HCT116 (cell line): ENCODE results near the gene DCAF4. TPM values are rescaled to one million over a fixed set of nuclear protein-coding genes. Genes with fewer than 3 reads are reported as not detected.

Experiments used
- ATAC-seq: fragments of 200-7000 bp; cut with Tn5 transposase; 2 replicates; pipeline ENCODE4 v1.9.1; 2020; ENCODE audit warnings: mild to moderate bottlenecking, moderate library complexity
- BruUV-seq: library from RNA; stranded (reverse); fragments of 400-500 nt; replicated peaks from 2 replicates; lab custom pipeline; 2021; lab: Mats Ljungman, UMichigan
- CTCF ChIA-PET: fragments of 300-600 bp; sonication (Branson Sonifier 250); formaldehyde crosslinking; loops from one replicate; lab custom pipeline; 2021; ENCODE audit warnings: antibody characterized with exemption; lab: Charles Lee
- POLR2A ChIA-PET: fragments of 300-600, 350-600 bp; sonication (Branson Sonifier 250); formaldehyde crosslinking; loops from one replicate; lab custom pipeline; 2021; ENCODE audit warnings: antibody characterized with exemption; lab: Charles Lee
- RAD21 ChIA-PET, 2 experiments: fragments of 300-600 bp; sonication (Branson Sonifier 250); formaldehyde crosslinking; loops; one replicate each; lab custom pipeline; 2023; ENCODE audit warnings: low total read pairs in 2 of 2; ENCODE audit not compliant: uncharacterized antibody in 2 of 2, unreplicated experiment in 2 of 2, low non-redundant PET in 1 of 2; lab: Charles Lee
- DNase-seq: peaks from one replicate; pipeline ENCODE4 v3.0.0-alpha.2; 2010; ENCODE audit warnings: low read depth, low spot score
- H2AFZ ChIP-seq: fragments of 200-600 bp; shearing (Covaris generic), sonication (generic); 2 replicates; pipeline ENCODE4 v1.6.1; 2017; ENCODE audit warnings: low read depth, mixed run types, mixed read lengths, antibody characterized with exemption, low read length; ENCODE audit not compliant: poor library complexity, severe bottlenecking
- H3K27ac ChIP-seq: 2 replicates; pipeline ENCODE4 v1.5.1; 2012; ENCODE audit warnings: low read depth, low read length
- H3K27me3 ChIP-seq: fragments of 200-600 bp; sonication (generic); 2 replicates; pipeline ENCODE4 v1.6.1; 2016; ENCODE audit warnings: mixed run types, low read length, mixed read lengths; ENCODE audit not compliant: insufficient read depth
- H3K36me3 ChIP-seq, 2 experiments: fragments of 200-500 bp in 1 of 2; fragments of 200-600 bp in 1 of 2; sonication (Bioruptor generic) in 1 of 2; sonication (generic) in 1 of 2; 2 replicates each; pipeline versions ENCODE4 v1.5.1 to v1.6.1; 2014 to 2016; ENCODE audit warnings: low read length in 2 of 2, inconsistent platforms in 1 of 2, mixed read lengths in 1 of 2, mixed run types in 1 of 2; ENCODE audit not compliant: insufficient read depth in 2 of 2, control insufficient read depth in 1 of 2
- H3K4me1 ChIP-seq, 2 experiments: fragments of 200-600 bp in 1 of 2; sonication (generic) in 1 of 2; 2 replicates each; pipeline versions ENCODE4 v1.5.1 to v1.6.1; 2012 to 2017; ENCODE audit warnings: low read length in 2 of 2, inconsistent platforms in 1 of 2, mild to moderate bottlenecking in 1 of 2, mixed read lengths in 1 of 2, mixed run types in 1 of 2, moderate library complexity in 1 of 2; ENCODE audit not compliant: insufficient read depth in 2 of 2, control insufficient read depth in 1 of 2
- H3K4me2 ChIP-seq: fragments of 200-600 bp; sonication (generic); 2 replicates; pipeline ENCODE4 v1.6.1; 2017; ENCODE audit warnings: mixed run types, low read length, mixed read lengths
- H3K4me3 ChIP-seq, 2 experiments: fragments of 200-600 bp in 1 of 2; sonication (generic) in 1 of 2; replicated peaks in 1 of 2; 2 replicates each; pipeline ENCODE4 v1.5.1; 2011 to 2016; ENCODE audit warnings: low read length in 2 of 2, control low read depth in 1 of 2, low read depth in 1 of 2, mild to moderate bottlenecking in 1 of 2, mixed read lengths in 1 of 2, mixed run types in 1 of 2
- H3K79me2 ChIP-seq: fragments of 200-600 bp; sonication (generic); 2 replicates; pipeline ENCODE4 v1.6.1; 2017; ENCODE audit warnings: mild to moderate bottlenecking, mixed run types, low read length, moderate library complexity, mixed read lengths; ENCODE audit not compliant: insufficient read depth
- H3K9ac ChIP-seq: fragments of 200-600 bp; sonication (generic); 2 replicates; pipeline ENCODE4 v1.6.1; 2016; ENCODE audit warnings: low read length, mixed read lengths
- H3K9me2 ChIP-seq: fragments of 200-600 bp; sonication (generic), shearing (Covaris generic); 2 replicates; pipeline ENCODE4 v1.6.1; 2017; ENCODE audit warnings: mixed run types, mild to moderate bottlenecking, moderate library complexity; ENCODE audit not compliant: insufficient read depth
- H3K9me3 ChIP-seq, 2 experiments: fragments of 200-500 bp in 1 of 2; fragments of 200-600 bp in 1 of 2; sonication (Bioruptor generic) in 1 of 2; sonication (generic) in 1 of 2; 2 replicates each; pipeline ENCODE4 v1.6.1; 2014 to 2017; ENCODE audit warnings: low read length in 2 of 2, mixed read lengths in 2 of 2, inconsistent platforms in 1 of 2, low read depth in 1 of 2, mild to moderate bottlenecking in 1 of 2, mixed run types in 1 of 2, moderate library complexity in 1 of 2; ENCODE audit not compliant: control insufficient read depth in 1 of 2, insufficient read depth in 1 of 2
- H4K20me1 ChIP-seq: fragments of 200-600 bp; sonication (generic), shearing (Covaris generic); 2 replicates; pipeline ENCODE4 v1.6.1; 2017; ENCODE audit warnings: mixed run types, mild to moderate bottlenecking, moderate library complexity; ENCODE audit not compliant: insufficient read depth
- ATF3 ChIP-seq: IDR thresholded peaks from 2 replicates; pipeline ENCODE4 v1.6.1; 2012
- CBX3 ChIP-seq: IDR thresholded peaks from 2 replicates; pipeline ENCODE4 v1.6.1; 2012; ENCODE audit warnings: low read depth
- CTCF ChIP-seq, 3 experiments: fragments of 200-600 bp in 1 of 3; sonication (generic) in 1 of 3; IDR thresholded peaks in 2 of 3; conservative IDR thresholded peaks in 1 of 3; 2 replicates each; pipeline ENCODE4 v1.5.1; 2012 to 2017; ENCODE audit warnings: low read depth in 2 of 3, low read length in 2 of 3, antibody characterized with exemption in 1 of 3, borderline replicate concordance in 1 of 3, control low read depth in 1 of 3, mild to moderate bottlenecking in 1 of 3, mixed read lengths in 1 of 3, mixed run types in 1 of 3, moderate library complexity in 1 of 3; ENCODE audit not compliant: insufficient read depth in 1 of 3
- ELF1 ChIP-seq: IDR thresholded peaks from 2 replicates; pipeline ENCODE4 v1.6.1; 2012; ENCODE audit warnings: low read depth, borderline replicate concordance
- FOSL1 ChIP-seq: IDR thresholded peaks from 2 replicates; pipeline ENCODE4 v1.6.1; 2012; ENCODE audit warnings: low read depth
- POLR2A ChIP-seq: IDR thresholded peaks from 2 replicates; pipeline ENCODE4 v1.7.0; 2011; ENCODE audit warnings: borderline replicate concordance; ENCODE audit not compliant: insufficient read depth, insufficient read length; ENCODE audit errors: extremely low read depth
- SP1 ChIP-seq: IDR thresholded peaks from 2 replicates; pipeline ENCODE4 v1.6.1; 2012; ENCODE audit warnings: low read depth
- ZNF274 ChIP-seq: fragments of 200-500 bp; sonication (Bioruptor generic); IDR thresholded peaks from 2 replicates; pipeline ENCODE4 v1.6.1; 2014; ENCODE audit warnings: mild to moderate bottlenecking, low read depth, low read length, inconsistent platforms
- intact Hi-C: fragments of 100-400 bp; cut with micrococcal nuclease; formaldehyde crosslinking; loops from 2 replicates; pipeline ENCODE4 v1.10.0; 2022
- total RNA-seq: library from RNA; stranded (reverse); gene quantifications from one replicate; pipeline ENCODE4 v1.2.1, GENCODE V29; 2021; ENCODE audit not compliant: unreplicated experiment
- TF ChIP-seq, protein P1 (sequence below): IDR thresholded peaks from 2 replicates; pipeline ENCODE4 v1.6.1; 2011; ENCODE audit warnings: mild to moderate bottlenecking, low read length, moderate library complexity; ENCODE audit not compliant: insufficient replicate concordance; ENCODE audit errors: extremely low read depth

DCAF4 gene
- total RNA-seq, 1 experiment from 2014 or later = 19.3 TPM

DNA sequence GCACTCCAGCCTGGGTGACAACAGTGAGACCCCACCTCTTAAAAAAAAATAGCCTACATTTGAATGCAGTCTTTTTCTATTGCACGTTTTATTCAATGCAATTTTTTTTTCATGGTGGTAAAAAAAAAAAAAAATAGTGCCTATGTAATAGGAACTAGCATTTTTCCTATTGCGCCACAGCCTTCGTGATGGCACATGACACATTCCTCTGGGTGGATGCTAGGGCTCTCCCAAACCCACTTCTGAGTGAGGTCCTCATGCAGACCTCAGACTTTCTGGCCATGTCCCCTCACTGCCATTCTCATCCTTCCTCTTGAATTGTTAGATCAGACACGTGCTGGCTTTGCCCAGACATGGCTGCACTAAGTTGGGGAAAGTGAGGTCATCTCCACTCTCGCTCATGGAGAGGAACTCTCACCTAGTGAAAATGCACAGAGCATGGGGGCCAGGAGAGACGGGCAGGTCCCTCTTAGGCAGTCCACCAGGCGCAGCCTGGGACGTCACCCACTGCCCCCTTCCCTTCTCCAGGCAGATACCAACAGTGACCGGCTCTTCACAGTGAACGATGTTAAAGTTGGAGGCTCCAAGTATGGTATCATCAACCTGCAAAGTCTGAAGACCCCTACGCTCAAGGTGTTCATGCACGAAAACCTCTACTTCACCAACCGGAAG, 19.2 kb downstream of the DCAF4 start (continued):
- TF ChIP-seq, protein P1, sequence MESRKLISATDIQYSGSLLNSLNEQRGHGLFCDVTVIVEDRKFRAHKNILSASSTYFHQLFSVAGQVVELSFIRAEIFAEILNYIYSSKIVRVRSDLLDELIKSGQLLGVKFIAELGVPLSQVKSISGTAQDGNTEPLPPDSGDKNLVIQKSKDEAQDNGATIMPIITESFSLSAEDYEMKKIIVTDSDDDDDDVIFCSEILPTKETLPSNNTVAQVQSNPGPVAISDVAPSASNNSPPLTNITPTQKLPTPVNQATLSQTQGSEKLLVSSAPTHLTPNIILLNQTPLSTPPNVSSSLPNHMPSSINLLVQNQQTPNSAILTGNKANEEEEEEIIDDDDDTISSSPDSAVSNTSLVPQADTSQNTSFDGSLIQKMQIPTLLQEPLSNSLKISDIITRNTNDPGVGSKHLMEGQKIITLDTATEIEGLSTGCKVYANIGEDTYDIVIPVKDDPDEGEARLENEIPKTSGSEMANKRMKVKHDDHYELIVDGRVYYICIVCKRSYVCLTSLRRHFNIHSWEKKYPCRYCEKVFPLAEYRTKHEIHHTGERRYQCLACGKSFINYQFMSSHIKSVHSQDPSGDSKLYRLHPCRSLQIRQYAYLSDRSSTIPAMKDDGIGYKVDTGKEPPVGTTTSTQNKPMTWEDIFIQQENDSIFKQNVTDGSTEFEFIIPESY = no peak

DNA sequence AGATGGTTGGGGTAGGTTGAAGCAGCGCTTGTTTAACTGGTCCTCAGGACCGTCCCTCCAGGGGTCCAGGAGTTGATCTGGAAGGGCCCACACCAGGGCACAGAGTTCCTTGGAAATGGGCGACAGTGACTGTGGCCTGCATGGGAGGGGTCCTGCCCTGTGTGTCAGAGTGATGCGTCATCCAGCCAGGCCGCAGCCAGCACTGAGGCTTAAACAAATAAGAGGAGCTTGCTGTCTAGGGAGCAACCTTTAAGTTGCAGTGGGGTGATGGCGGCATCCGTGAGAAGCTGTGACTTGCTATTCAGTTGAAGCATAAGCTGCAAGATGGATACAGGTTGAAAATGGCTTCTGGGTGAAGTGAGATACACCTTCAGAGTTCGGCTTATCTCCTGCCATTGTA, 20.2 kb downstream of the DCAF4 start:
- Histone ChIP-seq H3K4me1 (no peaks in the 10 kb centered on the region), H3K4me3 (no peak overlapping the region), H4K20me1 (no peaks in the 10 kb centered on the region), H3K27ac (no peak overlapping the region), H3K27me3 (no peaks in the 10 kb centered on the region), H3K9me2 (no peaks in the 10 kb centered on the region), H3K9me3 (no peaks in the 10 kb centered on the region), H2AFZ (no peak overlapping the region), H3K36me3 (peaks cover 7 to 8% of the 10 kb centered on the region in 2 experiments; a peak in 3 of 4 replicates), H3K9ac (no peak overlapping the region), H3K4me2 (no peak overlapping the region), H3K79me2 (no peaks in the 10 kb centered on the region)
- CTCF ChIA-PET = interaction anchor here (1.1 to 3.2 kb wide), 2 partner anchors 42 to 433 kb away, joined by 4 to 41 read pairs; no protein-coding TSS in a partner anchor
- no peak for DNase-seq
- TF ChIP-seq SP1 (no peak), ZNF274 (no peak), CBX3 (no peak), POLR2A (no peak), CTCF (IDR thresholded peaks at IDR 0.05 in 2 of 3, conservative IDR thresholded peaks at IDR 0.05 in 1 of 3; ENCODE audit: borderline replicate concordance in 1 of 3, insufficient read depth in 1 of 3, low read depth in 2 of 3, low read length in 2 of 3) (no peak), FOSL1 (no peak), ATF3 (no peak), ELF1 (no peak)
- POLR2A ChIA-PET = no interaction called here
- RAD21 ChIA-PET = no interaction called here
- ATAC-seq = no peak
- intact Hi-C loops = no loop called here
- BruUV-seq = no TSS peak
